ENCODE data around the gene DTX1.

DTX1 gene

GRCh38 chr12:113056381-113056630, 224 bp upstream of the DTX1 start:
- no peak for DNase-seq

- DNase-seq: no peak
Observed at GRCh38 chr12:113057565-113058485, 1.3 kb downstream of the DTX1 start.

DNA sequence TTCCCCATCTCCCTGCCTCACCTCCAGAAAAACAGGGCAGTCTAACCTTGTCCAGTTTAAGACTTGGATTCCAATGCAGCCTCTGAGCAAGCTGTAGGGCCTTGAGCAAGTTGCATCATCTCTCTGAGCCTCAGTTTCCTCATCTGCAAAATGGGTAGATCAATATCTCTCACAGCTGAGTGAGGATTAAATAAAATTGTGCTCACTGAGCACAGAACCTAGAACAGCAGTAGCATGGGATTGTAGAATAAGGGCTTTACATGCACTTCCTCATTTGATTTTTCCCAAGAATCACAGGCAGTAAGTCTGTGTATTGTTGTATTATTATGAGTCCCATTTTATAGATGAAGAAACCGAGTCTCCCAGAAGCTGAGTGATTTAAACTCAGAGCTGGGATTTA, 2.0 kb downstream of the DTX1 start:
- no peak for DNase-seq

- no peak for DNase-seq
Observed at GRCh38 chr12:113059071-113059595, 2.6 kb downstream of the DTX1 start.

DNA sequence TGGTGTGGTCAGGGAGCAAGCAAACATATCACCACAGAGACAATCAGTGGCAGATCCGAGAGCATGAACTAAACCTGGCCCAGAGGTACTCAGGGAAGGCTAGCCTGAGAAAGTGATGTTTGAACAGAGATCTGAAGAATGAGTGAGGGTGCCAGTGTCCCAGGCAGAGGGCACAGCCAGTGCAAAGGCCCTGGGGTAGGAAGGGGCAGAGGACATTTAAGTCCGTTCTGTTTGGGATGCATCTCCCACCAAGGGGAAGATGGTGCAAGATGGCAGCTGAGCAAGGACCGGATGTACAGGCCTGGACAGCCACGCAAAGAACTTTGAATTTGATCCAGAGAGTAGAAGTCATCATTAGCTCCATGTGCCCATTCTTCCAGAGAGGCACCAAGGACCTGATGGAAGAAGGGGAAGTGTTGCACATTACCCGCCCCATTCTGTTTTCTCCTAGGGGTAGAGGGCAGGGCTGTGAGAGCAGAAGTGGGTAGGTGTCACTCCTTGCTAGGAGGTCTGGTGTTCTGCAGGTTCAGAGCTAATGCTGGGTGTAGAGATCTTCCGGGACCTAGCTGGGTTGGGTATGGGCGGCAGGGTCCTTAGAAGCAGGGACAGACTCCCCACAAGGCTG, 3.9 kb downstream of the DTX1 start:
- DNase-seq: no peak

- DNase-seq: no peak
Observed at GRCh38 chr12:113061061-113061694, 4.6 kb downstream of the DTX1 start.

GRCh38 chr12:113062502-113063395, 6.2 kb downstream of the DTX1 start:
- DNase-seq: no peak

DNA sequence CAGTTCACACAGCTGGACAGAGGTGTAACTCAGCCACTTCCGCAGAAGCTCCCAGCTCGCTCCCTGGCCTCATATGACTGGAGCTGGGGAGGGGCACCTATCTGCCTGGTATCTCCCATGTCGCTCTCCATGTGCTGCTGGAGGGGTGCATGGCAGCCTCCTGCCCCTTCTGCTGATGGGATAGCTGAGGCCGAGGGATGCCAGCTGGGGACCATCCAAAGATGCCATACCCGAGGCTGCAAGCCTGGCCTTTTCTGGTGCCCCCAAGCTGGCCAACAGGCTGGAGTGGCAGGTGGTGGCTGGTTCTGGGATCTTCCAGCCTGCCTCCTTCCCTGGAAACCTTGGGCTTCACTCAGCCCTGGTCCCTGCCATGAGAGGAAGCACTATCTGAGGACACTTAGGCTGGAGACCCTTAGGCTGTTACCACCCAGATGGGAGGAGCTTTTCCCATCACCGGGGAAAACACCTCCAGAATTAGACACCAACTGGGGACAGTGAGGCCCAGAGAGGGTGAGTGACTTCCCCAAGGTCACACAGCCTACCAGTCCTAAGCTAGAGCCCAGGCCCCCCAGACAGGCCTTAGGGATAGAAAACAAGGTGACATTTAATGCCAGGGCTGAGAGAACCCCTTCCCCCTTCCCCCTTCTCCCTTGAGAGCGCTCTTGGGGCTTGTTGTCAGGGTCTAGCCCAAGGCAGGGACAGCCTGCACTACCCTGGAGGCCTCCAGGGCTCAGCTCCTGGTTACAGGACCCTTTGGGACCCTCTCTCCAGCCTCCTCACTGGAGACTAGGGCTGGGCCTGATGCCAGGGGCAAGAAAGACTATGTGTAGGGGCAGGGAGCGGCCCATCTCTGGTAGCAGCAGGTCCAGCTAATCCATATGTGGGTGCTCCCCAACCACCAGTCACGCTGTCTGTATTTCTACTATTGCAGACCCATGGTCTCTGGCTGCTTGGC, 7.1 kb downstream of the DTX1 start:
- DNase-seq: no peak

- no peak for DNase-seq
Observed at GRCh38 chr12:113064395-113065125, 8.0 kb downstream of the DTX1 start.

- DNase-seq: no peak
Observed at GRCh38 chr12:113065126-113066007, 8.8 kb downstream of the DTX1 start.

GRCh38 chr12:113066813-113067400, 10.4 kb downstream of the DTX1 start:
- no peak for DNase-seq

- no peak for DNase-seq
Observed at GRCh38 chr12:113067987-113068935, 11.7 kb downstream of the DTX1 start.

GRCh38 chr12:113069149-113069548, 12.6 kb downstream of the DTX1 start:
- no peak for DNase-seq

DNA sequence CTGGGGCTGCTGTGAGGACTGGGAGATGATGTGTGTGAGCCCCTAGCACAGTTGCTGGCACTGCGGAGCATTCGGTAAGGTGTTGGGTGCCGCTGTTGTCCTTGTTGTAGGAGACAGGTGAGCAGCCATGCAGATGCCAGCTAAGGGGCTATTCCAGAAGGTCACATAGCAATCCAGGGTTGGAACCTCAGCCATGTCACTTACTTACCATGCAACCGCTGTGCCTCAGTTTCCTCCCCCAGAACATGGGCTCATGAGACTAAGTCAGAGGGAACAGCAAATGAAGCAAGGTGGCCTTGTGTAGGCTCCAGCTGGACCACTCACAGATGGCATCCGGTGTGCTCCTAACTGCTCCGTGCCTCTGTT, 13.2 kb downstream of the DTX1 start:
- DNase-seq: no peak

- no peak for DNase-seq
Observed at GRCh38 chr12:113070117-113070906, 13.8 kb downstream of the DTX1 start.

DNA sequence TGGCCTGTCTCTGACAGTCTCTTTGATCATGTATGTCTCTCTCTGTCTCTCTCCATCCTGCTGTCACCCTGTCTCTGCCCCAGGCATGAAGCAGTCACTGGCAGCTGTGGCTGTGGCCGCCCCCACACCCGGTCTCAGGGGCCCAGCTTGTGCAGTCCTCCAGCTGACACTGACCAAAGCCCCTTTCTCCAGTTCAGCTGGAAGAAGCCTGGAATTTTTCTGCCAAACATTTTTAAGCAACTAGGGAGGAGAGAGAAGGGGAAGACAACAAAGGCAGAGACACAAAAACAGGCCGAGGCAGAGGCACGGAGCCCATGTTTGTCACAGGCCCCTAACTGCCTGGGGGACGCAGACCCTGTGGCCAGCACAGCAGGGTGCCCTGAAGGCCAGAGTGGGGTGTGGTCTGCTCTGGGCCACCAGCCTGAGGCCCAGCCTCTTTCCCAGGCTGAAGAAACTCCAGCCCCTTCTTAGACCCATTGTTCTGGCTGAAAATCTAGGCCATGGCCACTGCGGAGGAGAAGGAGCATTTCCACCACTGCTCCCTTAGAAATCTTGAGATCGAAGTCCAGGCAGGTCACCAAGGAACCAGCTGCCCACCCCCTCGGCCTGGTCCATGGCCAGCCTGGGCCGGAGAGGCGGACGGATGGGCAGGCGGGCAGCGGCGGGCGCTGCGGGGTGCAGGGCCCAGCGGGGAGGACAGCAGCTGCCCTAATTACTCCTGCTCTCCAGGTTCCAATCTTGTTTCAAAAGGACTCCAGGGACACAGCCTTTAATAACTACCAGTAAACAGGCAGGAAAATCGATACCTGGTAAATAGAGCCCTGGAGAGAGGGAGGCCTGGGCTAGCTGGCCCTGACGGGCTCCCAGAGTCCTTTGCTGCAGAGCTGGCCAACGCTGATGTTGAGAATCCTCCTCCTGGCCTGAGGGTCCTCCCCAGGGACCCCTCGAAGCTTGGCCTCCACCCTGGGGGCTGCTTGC, 14.9 kb downstream of the DTX1 start:
- DNase-seq: peak; percentile 50
